HG02642 (cell line): ENCODE measurements around the gene HYI.
"Not testable (repeated sequence)": the region's sequence is repeated elsewhere in the genome, so short reads cannot be mapped to it uniquely, and the experiment has no call there.

Experiments used
- ATAC-seq: cut with Tn5 transposase; IDR thresholded peaks from one replicate; pipeline ENCODE4 v1.9.1; 2021; ENCODE audit warnings: mild to moderate bottlenecking; ENCODE audit not compliant: unreplicated experiment, poor library complexity

The HYI gene

DNA sequence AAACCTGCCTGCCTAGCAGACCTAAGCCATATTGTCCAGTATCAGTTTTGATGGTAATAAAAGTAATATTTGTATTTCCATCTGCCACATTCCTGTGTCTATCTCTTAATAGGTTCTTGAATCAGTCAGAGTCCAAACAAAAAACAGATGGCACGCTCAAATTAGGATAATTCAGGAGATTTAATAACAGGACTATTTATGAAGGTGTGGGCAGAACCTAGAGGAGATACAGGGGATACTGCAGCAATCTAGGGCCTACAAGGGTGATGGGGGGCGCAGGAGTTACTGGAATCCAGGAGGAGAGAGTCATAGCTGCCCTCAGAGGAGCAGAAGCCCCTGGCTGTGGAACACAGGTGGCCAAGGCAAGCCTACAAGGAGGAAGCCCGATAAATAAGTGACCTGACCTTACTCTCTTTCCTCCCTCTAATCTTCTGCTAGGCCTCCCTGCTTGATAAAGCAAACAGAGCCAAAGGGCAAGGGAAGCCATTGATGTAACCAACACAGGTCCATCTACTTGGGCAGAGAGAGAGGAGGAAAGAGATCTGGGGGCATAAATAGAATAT lies 11.9 kb upstream of the HYI start:
- ATAC-seq = no peak

DNA sequence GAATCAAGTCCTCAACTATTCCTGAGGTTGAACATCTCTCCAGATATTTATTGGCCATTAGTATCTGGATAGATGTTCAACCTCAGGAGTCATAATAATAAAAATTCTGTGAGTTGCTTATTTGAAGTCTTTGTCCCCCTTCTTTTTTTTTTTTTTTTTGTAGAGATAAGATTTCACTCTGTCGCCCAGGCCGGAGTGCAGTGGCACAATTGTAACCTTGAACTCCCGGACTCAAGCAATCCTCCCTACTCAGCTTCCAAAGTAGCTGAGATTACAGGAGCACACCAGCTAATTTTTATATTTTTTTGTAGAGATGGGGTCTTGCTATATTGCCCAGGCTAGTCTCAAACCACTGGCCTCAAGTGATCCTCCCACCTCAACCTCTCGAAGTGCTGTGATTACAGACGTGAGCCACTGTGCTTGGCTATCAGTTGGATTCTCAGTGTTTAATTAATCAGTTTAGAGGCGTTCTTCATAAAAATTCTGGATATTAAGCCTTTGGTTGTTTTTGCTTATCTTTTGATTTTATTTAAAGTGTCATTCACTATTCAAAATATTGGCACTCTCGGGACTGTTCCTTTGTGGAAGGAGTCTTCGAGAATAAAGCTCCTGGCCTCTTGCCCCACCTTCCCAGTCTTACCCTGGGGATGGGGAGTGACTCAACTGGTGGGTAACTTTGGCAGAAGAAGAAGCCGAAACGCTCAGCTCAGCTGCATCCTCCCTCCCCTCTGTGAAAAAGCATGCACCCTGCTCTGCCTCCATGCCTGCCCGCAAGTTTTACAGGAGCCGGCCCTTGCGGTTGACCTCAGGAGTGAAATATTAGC lies 11.2 kb upstream of the HYI start:
- ATAC-seq = no peak

GRCh38 chr1:43463479-43463878 lies 9.7 kb upstream of the HYI start:
- no peak for ATAC-seq

DNA sequence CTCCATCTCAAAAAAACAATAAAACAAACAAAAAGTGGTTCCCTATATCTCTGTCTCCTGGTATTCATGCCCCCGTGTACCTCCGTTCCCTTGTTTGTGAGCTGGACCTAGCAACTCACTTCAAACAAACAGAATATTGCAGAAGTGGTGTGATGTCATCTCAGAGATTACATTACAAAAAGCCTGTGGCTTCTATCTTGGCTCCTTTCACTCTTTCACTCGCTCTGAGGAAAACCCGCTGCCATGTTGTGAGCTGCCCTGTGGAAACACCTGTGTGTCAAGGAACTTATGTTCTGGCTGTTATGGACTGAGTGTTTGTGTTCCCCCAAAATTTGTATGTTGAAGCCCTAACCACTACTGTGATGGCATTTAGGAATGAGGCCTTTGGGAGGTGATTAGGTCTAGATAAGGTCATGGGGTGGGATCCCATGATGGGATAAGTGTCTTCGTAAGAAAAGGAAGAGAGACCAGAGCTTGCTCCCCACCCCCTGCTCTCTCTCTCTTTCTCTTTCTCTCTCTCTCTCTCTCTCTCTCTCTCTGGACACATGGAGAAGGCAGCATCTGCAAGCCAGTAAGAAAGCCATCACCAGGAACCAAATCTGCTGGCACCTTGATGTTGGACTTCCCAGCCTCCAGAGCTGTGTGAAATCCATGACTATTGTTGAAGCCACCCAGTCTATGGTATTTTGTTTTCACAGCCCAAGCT lies 7.4 kb upstream of the HYI start:
- ATAC-seq = no peak

DNA sequence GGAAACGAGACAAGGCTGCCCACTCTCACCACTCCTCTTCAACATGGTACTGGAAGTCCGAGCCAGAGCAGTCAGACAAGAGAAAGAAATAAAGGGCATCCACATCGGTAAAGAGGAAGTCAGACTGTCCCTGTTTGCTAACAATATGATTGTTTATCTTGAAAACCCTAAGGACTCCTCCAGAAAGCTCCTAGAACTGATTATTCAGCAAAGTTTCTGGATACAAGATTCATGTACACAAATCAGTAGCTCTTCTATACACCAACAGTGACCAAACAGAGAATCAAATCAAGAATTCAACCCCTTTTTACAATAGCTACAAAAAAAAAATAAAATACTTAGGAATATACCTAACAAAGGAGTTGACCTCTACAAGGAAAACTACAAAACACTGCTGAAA lies 4.6 kb upstream of the HYI start:
- not testable (repeated sequence) for ATAC-seq

- ATAC-seq = no peak
These were observed 1.6 kb upstream of the HYI start for GRCh38 chr1:43455213-43455889.

DNA sequence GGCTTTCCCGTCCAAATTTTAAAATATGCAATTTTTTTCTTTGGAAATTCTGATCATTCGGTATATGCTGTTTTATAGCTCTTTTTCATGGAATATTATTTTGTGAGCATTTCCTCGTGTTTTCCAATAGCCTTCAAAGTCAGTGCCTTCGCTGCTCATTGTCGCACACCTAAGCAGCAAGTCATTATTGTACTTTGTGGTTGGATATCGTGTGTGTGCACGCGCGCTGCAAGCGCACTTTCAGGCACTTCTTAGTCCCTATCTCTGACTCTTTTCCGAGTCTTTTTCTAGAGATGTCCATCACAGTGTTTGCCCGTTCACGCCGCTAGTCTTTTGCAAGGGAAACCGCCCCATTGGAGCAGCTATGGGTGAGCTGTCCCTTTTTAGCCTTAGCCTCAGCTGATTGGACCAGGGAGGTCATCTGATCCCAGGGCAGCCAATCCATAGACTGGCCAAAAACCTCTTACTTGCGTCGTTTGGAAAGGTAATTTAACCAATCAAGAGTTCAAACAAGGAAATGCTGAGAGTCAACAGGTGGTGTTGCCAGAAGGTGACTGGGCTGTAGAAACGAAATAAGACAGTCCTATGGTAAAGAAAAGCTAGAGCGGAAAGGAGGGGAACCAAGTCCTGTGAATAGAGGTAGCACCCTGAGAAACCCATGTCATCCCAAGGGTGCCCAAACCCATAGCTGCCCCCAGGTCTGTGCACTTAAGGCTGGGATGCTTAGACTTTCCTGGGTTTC lies 710 bp upstream of the HYI start:
- peak; percentile 55 for ATAC-seq

- ATAC-seq = no peak
These were observed 816 bp downstream of the HYI start for GRCh38 chr1:43452789-43453441.

DNA sequence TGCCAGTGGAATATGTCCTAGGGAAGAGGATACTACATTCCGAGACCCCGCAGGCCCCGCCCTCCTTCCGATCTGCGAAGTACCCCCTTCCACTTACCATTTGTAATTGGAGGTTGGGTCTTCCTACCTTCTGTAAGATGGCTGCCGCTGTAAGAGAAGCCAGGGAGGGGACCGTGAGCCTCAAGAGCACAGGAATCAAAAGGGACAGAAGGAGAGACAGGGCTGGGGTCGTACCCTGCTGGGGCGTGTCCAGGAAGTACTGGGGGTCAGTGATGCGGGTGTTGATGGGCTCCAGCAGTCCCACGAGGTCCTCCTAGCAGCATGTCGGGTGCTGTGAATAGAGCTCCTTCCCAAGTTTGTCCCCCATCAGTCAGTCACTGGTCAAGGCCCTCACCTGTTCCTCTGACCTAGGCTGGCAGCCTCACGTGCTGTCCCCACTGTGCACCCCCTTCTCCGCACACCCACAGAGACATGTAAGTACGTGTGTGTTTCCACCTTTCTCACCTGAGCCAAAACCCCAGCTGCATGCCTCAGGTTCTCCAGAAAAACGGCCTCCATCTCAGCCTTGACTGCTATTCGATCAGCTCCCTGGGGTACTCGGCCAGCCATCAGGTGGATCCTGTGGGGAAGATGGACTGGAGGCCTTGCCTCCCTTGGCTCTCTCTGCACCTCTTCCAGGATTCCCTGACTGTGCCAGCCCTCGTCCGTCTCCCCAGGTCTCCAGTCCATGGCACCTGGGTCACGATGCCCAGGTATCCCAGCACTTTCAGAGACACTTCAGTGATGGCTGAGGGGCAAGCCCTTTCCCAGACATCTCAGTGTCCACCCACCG lies 1.8 kb downstream of the HYI start:
- no peak for ATAC-seq

GRCh38 chr1:43451157-43451591 lies 2.6 kb downstream of the HYI start:
- no peak for ATAC-seq

DNA sequence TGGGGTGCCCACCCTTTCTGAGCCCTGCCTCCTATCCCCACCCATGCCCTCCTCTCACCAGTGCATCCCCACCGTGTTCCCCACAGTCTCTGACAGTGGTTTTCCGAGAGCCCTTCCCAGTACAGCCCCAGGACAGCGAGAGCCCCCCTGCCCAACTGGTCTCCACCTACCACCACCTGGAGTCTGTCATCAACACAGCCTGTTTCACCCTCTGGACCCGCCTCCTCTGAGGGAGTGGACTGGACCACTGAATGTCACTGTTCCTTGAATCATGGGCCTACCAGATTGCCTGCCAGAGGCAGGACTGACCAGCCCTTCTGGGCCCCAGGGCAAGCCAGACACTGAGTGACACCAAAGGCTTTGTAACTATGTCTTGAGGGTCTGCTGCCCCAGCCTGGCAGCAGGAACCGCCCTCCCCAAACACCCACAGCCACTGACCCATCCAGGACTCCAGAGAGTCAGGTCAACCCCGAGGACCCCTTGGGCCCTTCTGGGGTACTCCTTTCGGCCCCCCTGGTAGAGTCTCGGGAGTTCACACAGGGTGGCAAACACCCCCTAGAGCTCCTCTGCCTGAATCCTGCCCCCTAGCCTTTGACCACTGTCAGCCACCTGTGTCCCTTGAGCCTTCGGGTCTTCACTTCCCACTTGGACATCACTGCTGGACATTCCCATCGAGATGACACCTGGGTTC lies 3.3 kb downstream of the HYI start:
- no peak for ATAC-seq

- no peak for ATAC-seq
These were observed 4.0 kb downstream of the HYI start for GRCh38 chr1:43449708-43450069.

DNA sequence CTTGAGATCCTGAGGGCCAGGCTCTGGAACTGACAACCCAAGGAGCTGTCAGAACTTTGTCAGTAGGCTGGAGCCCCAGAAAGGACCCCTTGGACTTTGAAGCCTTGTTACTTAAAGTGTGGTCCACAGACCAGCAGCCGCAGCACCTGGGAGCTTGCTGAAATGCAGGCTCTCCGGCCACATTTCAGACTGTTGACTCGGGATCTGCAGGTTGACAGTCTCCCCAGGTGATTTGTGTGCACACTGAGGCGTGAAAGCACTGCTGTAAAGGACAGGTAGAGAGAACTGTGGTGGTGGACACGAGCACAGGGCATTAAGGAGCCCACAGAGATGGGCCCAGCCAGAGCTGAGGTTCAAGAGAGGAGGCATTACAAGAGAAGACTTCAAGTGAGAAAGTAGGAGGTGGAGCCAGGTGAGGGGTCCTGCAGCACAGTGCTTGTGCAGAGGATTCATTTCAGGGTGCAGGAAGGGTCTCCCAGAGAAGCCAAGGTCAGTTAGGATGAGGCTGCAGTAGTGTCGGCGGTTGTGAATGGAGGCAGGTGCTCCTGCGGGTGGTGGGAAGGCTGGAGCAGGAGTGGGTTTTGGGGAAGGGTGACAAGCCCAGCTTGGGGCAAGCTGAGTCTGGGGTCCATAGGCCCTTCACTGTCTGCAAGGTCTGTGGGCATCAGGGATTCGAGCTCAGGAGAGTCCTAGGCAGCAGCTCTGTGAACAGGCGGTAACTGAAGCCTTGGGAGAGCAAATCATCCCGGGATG lies 4.6 kb downstream of the HYI start:
- no peak for ATAC-seq

DNA sequence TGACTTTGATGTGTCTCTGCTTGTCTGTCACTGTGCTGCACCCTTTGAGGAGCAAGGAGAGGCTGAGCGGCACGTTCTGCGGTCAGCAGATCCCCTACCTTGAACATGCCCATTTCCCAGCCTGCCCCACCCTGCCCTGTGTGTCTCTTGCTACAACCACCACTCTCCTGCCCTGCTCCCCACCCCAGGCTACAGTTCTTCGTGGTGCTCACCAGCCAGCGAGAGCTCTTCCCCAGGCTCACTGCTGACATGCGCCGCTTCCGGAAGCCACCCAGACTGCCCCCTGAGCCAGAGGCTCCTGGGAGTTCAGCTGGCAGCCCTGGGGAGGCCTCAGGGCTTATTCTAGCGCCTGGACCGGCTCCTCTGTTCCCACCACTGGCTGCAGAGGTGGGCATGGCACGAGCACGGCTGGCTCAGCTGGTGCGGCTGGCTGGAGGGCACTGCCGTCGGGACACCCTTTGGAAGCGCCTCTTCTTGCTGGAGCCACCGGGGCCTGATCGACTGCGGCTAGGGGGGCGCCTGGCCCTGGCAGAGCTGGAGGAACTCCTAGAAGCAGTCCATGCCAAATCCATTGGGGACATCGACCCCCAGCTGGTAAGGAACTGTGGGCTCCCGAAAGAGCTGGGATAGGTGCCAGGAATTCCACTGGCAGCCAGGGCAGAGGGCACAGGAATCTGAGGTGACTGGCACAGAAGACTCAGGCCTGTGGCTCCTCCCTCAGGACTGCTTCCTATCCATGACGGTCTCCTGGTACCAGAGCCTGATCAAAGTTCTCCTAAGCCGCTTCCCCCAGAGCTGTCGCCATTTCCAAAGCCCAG lies 5.6 kb downstream of the HYI start:
- ATAC-seq = no peak

GRCh38 chr1:43446881-43447835 lies 6.6 kb downstream of the HYI start:
- no peak for ATAC-seq

DNA sequence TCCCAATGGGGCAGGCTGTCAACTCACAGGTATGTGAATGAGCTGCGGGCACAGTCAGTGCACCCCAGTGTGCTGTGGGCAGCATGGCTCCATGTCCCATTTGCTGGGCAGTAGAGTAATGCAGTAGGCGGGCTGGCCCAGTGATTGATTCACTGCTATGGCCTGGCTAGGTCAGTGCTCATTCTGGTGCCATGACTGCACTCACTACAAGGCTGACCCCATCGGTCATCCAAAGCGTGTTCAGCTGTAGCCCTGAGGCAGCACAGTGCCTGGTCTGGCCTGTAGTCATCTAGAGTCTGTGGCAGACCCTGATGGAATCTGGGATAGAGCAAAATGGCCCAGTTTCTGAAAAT lies 7.4 kb downstream of the HYI start:
- ATAC-seq = no peak
